Measurements from ENCODE around the gene BMF. TPM values are rescaled to one million over a fixed set of nuclear protein-coding genes. Genes with fewer than 3 reads are reported as not detected.
A peak's percentile ranks its signal among the peaks of the same experiment; 100 is the strongest.

The BMF gene
- total RNA-seq, 4 donors from 2014 or later, result 31.9 to 49.3 (median 37.2) TPM

GRCh38 chr15:40055576-40056293 is 52.9 kb downstream of the BMF start:
- intact Hi-C loops (cut with DNase I), result no loop called here
- DNase-seq, result peak; percentile 77 to 87
- no peak for TF ChIP-seq POLR2A (IDR thresholded peaks at IDR 0.05)
- no peak for TF ChIP-seq CTCF (IDR thresholded peaks at IDR 0.05)
- Histone ChIP-seq H3K4me3 (replicated peaks in 1 of 3) (no peak overlapping the region), H3K9me3 (no peaks in the 10 kb centered on the region), H3K4me1 (peaks cover 17 to 25% of the 10 kb centered on the region in 2 donors), H3K27ac (peak overlapping the region; percentile 16 to 84 (median 72)), H3K27me3 (no peaks in the 10 kb centered on the region), H3K36me3 (no peaks in the 10 kb centered on the region)
- 75 to 79% methylated on average over 10 to 13 of the region's 14 CpGs for WGBS, 2 donors

GRCh38 chr15:40054855-40055575 is 53.7 kb downstream of the BMF start:
- Histone ChIP-seq H3K27ac (peak overlapping the region; percentile 16 to 84 (median 72)), H3K4me3 (replicated peaks in 1 of 3) (no peak overlapping the region), H3K9me3 (no peaks in the 10 kb centered on the region), H3K27me3 (no peaks in the 10 kb centered on the region), H3K4me1 (peaks cover 20 to 28% of the 10 kb centered on the region in 2 donors), H3K36me3 (no peaks in the 10 kb centered on the region)
- intact Hi-C loops (cut with DNase I), result loop anchor here (5.0 kb wide), 1 partner anchor 37 kb away; no protein-coding TSS in a partner anchor
- TF ChIP-seq POLR2A (IDR thresholded peaks at IDR 0.05) (no peak), CTCF (IDR thresholded peaks at IDR 0.05) (no peak)
- peak; percentile 71 to 72 for DNase-seq
- 22 to 45% methylated on average over 3 to 4 of the region's 6 CpGs for WGBS, 2 donors

GRCh38 chr15:40054605-40054854 is 54.1 kb downstream of the BMF start:
- no peak for TF ChIP-seq POLR2A (IDR thresholded peaks at IDR 0.05)
- TF ChIP-seq CTCF (IDR thresholded peaks at IDR 0.05), result no peak
- H3K9me3 ChIP-seq, result no peaks in the 10 kb centered on the region
- no peak overlapping the region for H3K4me3 ChIP-seq (replicated peaks in 1 of 3)
- DNase-seq, result no peak
- intact Hi-C loops (cut with DNase I), result loop anchor here (5.0 kb wide), 1 partner anchor 38 kb away; no protein-coding TSS in a partner anchor
- H3K27me3 ChIP-seq, result no peaks in the 10 kb centered on the region
- 89 to 96% methylated on average over 3 of the region's 3 CpGs for WGBS, 2 donors
- H3K36me3 ChIP-seq, result no peaks in the 10 kb centered on the region
- H3K4me1 ChIP-seq, result peaks cover 24 to 33% of the 10 kb centered on the region in 2 donors
- H3K27ac ChIP-seq, result peak overlapping the region; percentile 16 to 84 (median 72)

- Histone ChIP-seq H3K4me1 (peaks cover 26 to 37% of the 10 kb centered on the region in 2 donors), H3K4me3 (replicated peaks in 1 of 3) (no peak overlapping the region), H3K27ac (peak overlapping the region in 2 of 3 donors; percentile 72 to 84), H3K9me3 (no peaks in the 10 kb centered on the region), H3K36me3 (no peaks in the 10 kb centered on the region), H3K27me3 (no peaks in the 10 kb centered on the region)
- intact Hi-C loops (cut with DNase I), result loop anchor here (5.0 kb wide), 1 partner anchor 38 kb away; no protein-coding TSS in a partner anchor
- TF ChIP-seq CTCF (IDR thresholded peaks at IDR 0.05) (no peak), POLR2A (IDR thresholded peaks at IDR 0.05) (no peak)
- WGBS, 2 donors, result 85 to 87% methylated on average over 13 to 14 of the region's 14 CpGs
- DNase-seq, result no peak
Observed at GRCh38 chr15:40053831-40054604, 54.7 kb downstream of the BMF start.

Measured in thyroid gland (tissue), 4 donors.